Mesothelial cell of epicardium (in vitro differentiated cells): ENCODE data around the gene CHIC2. TPM values are rescaled to one million over a fixed set of nuclear protein-coding genes. Genes with fewer than 3 reads are reported as not detected.

Experiments
- DNase-seq, 2 experiments: peaks; one replicate each; pipeline ENCODE4 v3.0.0; 2021; ENCODE audit warnings: low spot score in 2 of 2; ENCODE audit not compliant: unreplicated experiment in 2 of 2
- H3K27ac Mint-ChIP-seq: 2 replicates; pipeline ENCODE4 v1.8.0; 2021; ENCODE audit warnings: mixed read lengths
- H3K27me3 Mint-ChIP-seq: 2 replicates; pipeline ENCODE4 v1.8.0; 2021; ENCODE audit warnings: low read depth, mixed read lengths
- H3K36me3 Mint-ChIP-seq: 2 replicates; pipeline ENCODE4 v1.8.0; 2021; ENCODE audit warnings: mixed read lengths
- H3K4me1 Mint-ChIP-seq: 2 replicates; pipeline ENCODE4 v1.8.0; 2021; ENCODE audit warnings: mixed read lengths
- H3K4me3 Mint-ChIP-seq: 2 replicates; pipeline ENCODE4 v1.8.0; 2021; ENCODE audit warnings: mild to moderate bottlenecking, moderate library complexity, mixed read lengths
- H3K9me3 Mint-ChIP-seq: 2 replicates; pipeline ENCODE4 v1.8.0; 2021; ENCODE audit warnings: mixed read lengths
- total RNA-seq: library from RNA; stranded (reverse); gene quantifications from 3 replicates; pipeline ENCODE4 v1.2.1, GENCODE V29; 2021
- TF ChIP-seq, protein P1 (sequence below): fragments of 200-600 bp; sonication (generic); IDR thresholded peaks from one replicate; pipeline ENCODE4 v1.5.0; 2021; ENCODE audit warnings: antibody characterized with exemption; ENCODE audit not compliant: unreplicated experiment

Gene CHIC2
- total RNA-seq, 1 donor from 2014 or later, result 21.8 TPM

- Mint-ChIP-seq H3K4me3 (no peak overlapping the region), H3K9me3 (no peaks in the 10 kb centered on the region), H3K36me3 (no peaks in the 10 kb centered on the region), H3K27me3 (no peaks in the 10 kb centered on the region), H3K4me1 (peaks cover 4% of the 10 kb centered on the region), H3K27ac (no peak overlapping the region)
- no peak for DNase-seq
- TF ChIP-seq, protein P1, sequence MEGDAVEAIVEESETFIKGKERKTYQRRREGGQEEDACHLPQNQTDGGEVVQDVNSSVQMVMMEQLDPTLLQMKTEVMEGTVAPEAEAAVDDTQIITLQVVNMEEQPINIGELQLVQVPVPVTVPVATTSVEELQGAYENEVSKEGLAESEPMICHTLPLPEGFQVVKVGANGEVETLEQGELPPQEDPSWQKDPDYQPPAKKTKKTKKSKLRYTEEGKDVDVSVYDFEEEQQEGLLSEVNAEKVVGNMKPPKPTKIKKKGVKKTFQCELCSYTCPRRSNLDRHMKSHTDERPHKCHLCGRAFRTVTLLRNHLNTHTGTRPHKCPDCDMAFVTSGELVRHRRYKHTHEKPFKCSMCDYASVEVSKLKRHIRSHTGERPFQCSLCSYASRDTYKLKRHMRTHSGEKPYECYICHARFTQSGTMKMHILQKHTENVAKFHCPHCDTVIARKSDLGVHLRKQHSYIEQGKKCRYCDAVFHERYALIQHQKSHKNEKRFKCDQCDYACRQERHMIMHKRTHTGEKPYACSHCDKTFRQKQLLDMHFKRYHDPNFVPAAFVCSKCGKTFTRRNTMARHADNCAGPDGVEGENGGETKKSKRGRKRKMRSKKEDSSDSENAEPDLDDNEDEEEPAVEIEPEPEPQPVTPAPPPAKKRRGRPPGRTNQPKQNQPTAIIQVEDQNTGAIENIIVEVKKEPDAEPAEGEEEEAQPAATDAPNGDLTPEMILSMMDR, result no peak
Observed at GRCh38 chr4:54017974-54018373, 46.4 kb downstream of the CHIC2 start.

- Mint-ChIP-seq H3K4me3 (no peak overlapping the region), H3K27ac (no peak overlapping the region), H3K36me3 (no peaks in the 10 kb centered on the region), H3K27me3 (no peaks in the 10 kb centered on the region), H3K9me3 (no peaks in the 10 kb centered on the region), H3K4me1 (peaks cover 4% of the 10 kb centered on the region)
- no peak for DNase-seq
- TF ChIP-seq, protein P1, result no peak
Observed at GRCh38 chr4:54017308-54017707, 47.1 kb downstream of the CHIC2 start.

DNA sequence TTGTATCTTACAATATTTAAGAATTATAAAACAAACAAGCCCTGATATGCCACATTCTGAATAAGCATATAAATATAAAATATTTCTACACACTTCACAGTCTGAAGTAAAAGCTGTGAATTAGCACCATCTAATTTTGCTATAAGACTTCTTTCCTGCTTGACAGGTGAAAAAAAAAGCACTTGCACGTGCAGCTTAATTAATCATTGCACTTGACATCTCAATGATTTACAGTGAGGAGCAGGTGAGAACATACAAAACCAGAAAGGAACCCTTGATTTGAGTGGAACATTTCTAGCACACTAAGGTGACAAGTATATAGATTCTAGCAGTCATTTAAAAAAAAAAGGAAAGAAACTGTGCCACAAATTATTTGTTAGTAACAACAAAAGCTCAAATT, 47.9 kb downstream of the CHIC2 start:
- no peak for DNase-seq
- TF ChIP-seq, protein P1, result no peak
- H3K4me3 Mint-ChIP-seq, result no peak overlapping the region
- H3K9me3 Mint-ChIP-seq, result no peaks in the 10 kb centered on the region
- H3K27ac Mint-ChIP-seq, result no peak overlapping the region
- peaks cover 4% of the 10 kb centered on the region for H3K4me1 Mint-ChIP-seq
- no peaks in the 10 kb centered on the region for H3K27me3 Mint-ChIP-seq
- H3K36me3 Mint-ChIP-seq, result no peaks in the 10 kb centered on the region

GRCh38 chr4:54015423-54016030, 48.9 kb downstream of the CHIC2 start:
- TF ChIP-seq, protein P1, result no peak
- no peaks in the 10 kb centered on the region for H3K36me3 Mint-ChIP-seq
- peaks cover 8% of the 10 kb centered on the region for H3K4me1 Mint-ChIP-seq
- no peaks in the 10 kb centered on the region for H3K9me3 Mint-ChIP-seq
- H3K27me3 Mint-ChIP-seq, result no peaks in the 10 kb centered on the region
- H3K27ac Mint-ChIP-seq, result no peak overlapping the region
- H3K4me3 Mint-ChIP-seq, result no peak overlapping the region
- no peak for DNase-seq

GRCh38 chr4:54014666-54015160, 49.7 kb downstream of the CHIC2 start:
- no peak overlapping the region for H3K4me3 Mint-ChIP-seq
- H3K9me3 Mint-ChIP-seq, result no peaks in the 10 kb centered on the region
- TF ChIP-seq, protein P1, result no peak
- no peaks in the 10 kb centered on the region for H3K27me3 Mint-ChIP-seq
- no peak overlapping the region for H3K27ac Mint-ChIP-seq
- no peak for DNase-seq
- H3K36me3 Mint-ChIP-seq, result peaks cover 2% of the 10 kb centered on the region
- peaks cover 8% of the 10 kb centered on the region for H3K4me1 Mint-ChIP-seq

DNA sequence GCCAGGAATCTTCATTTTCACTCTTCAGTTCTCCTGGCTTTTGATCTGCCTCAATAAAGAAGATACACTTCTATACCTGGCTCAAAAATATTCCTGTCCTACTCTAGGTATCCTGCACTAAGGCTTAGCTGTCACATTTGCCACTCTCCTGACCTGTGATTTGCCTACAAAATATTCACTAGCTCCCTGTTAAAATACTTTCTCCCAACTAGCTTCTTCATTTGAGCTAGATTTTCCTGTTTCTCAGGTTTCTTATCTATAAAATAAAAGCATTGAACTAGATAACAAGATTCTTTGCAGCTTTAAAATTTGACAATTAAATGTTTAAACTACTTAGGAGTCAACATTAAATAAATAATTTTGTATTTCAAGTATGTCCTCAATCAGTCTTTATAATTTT, 53.2 kb downstream of the CHIC2 start:
- DNase-seq, result no peak
- peaks cover 5% of the 10 kb centered on the region for H3K36me3 Mint-ChIP-seq
- H3K4me3 Mint-ChIP-seq, result no peak overlapping the region
- H3K4me1 Mint-ChIP-seq, result peaks cover 8% of the 10 kb centered on the region
- no peaks in the 10 kb centered on the region for H3K9me3 Mint-ChIP-seq
- no peak overlapping the region for H3K27ac Mint-ChIP-seq
- no peaks in the 10 kb centered on the region for H3K27me3 Mint-ChIP-seq
- TF ChIP-seq, protein P1, result no peak
